Epithelial cell of esophagus (primary cell): ENCODE data around the gene DHX57.
A peak's percentile ranks its signal among the peaks of the same experiment; 100 is the strongest.

Experiments used
- DNase-seq: peaks from one replicate; pipeline ENCODE4 v3.0.0; 2010; ENCODE audit warnings: low read depth
- H3K4me3 ChIP-seq: 2 replicates; pipeline ENCODE4 v1.5.1; 2011; ENCODE audit warnings: mild to moderate bottlenecking, low read length, control low read depth
- CTCF ChIP-seq: IDR thresholded peaks from 2 replicates; pipeline ENCODE4 v1.5.1; 2011; ENCODE audit warnings: low read depth, mild to moderate bottlenecking, low read length, control low read depth, inconsistent platforms; ENCODE audit not compliant: insufficient read depth; ENCODE audit errors: missing control alignments

The DHX57 gene

GRCh38 chr2:38871432-38871831 is 4.3 kb downstream of the DHX57 start:
- no peak for TF ChIP-seq CTCF
- DNase-seq, result no peak
- no peak overlapping the region for H3K4me3 ChIP-seq

DNA sequence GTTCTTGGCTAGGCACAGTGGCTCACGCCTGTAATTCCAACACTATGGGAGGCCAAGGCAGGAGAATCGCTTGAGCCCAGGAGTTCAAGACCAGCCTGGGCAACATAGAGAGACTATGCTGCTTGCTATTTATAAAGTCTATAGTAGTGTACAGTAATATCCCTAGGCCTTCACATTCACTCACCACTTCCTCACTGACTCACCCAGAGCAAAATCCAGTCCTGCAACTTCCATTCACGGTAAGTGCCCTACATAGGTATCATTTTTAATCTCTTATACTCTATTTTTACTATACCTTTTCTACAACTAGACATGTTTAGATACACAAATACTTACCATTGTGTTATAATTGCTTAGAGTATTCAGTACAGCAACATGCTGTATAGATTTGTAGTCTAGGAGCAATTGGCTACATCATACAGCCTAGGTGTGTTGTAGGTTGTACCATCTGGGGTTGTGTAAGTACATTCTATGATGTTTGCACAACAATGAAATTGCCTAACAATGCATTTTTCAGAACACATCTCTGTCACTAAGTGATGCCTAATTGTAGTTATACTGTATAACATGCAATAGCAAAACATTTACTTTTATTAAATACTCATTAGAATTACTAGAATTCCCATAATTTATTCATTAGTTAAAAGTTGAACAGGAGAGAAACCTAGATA is 8.8 kb downstream of the DHX57 start:
- peak; percentile 95 for DNase-seq
- H3K4me3 ChIP-seq, result no peak overlapping the region
- TF ChIP-seq CTCF, result no peak

GRCh38 chr2:38863061-38863695 is 12.6 kb downstream of the DHX57 start:
- H3K4me3 ChIP-seq, result no peak overlapping the region
- no peak for TF ChIP-seq CTCF
- DNase-seq, result no peak

- no peak for TF ChIP-seq CTCF
- H3K4me3 ChIP-seq, result no peak overlapping the region
These were observed 13.3 kb downstream of the DHX57 start for GRCh38 chr2:38862476-38862875.

DNA sequence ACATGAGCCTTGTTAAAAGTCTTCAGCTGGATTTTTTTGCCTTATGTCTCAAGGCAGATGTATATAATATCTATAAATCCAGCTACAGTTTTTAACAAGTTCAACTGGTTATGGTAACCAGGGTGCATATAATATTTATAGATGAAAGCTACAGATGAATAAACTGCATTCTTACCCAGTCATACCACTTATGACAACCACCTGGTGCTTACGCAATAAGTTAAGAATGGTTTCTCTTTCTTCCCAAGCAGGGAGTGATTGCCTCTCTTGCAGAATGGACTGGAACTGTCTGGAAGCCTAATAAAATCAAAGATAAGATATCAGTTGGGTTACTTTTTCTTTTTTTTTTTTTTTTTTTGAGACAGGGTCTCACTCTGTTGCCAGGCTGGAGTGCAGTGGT is 19.6 kb downstream of the DHX57 start:
- TF ChIP-seq CTCF, result no peak
- DNase-seq, result peak; percentile 89
- H3K4me3 ChIP-seq, result no peak overlapping the region

More at GRCh38 chr2:38862476-38862875, 13.3 kb downstream of the DHX57 start:
- DNase-seq, result no peak

GRCh38 chr2:38850045-38850444 is 25.7 kb downstream of the DHX57 start:
- no peak for TF ChIP-seq CTCF
- no peak overlapping the region for H3K4me3 ChIP-seq
- no peak for DNase-seq

GRCh38 chr2:38836791-38837190 is 38.9 kb downstream of the DHX57 start:
- no peak overlapping the region for H3K4me3 ChIP-seq
- no peak for TF ChIP-seq CTCF
- peak; percentile 9 for DNase-seq
